Natural killer cell (primary cell): ENCODE data around the gene FOCAD. TPM values are rescaled to one million over a fixed set of nuclear protein-coding genes. Genes with fewer than 3 reads are reported as not detected.

Experiments used
- ATAC-seq, 3 donors: fragments of 150-1000 bp in 2 of 3; fragments of 200-7000 bp in 1 of 3; cut with Tn5 transposase; 1 replicate in 1 of 3; 2 replicates in 2 of 3; pipeline ENCODE4 v1.10.0; 2021; ENCODE audit warnings: mild to moderate bottlenecking in 2 of 3, moderate library complexity in 2 of 3
- DNase-seq, 2 donors: peaks; one replicate each; pipeline versions ENCODE4 v3.0.0 to v3.0.0-alpha.2; 2013 to 2021; ENCODE audit warnings: mixed read lengths in 1 of 2
- H3K27ac ChIP-seq: one replicate; pipeline ENCODE4 v1.5.1; 2013; ENCODE audit warnings: mild to moderate bottlenecking, low read length
- H3K27me3 ChIP-seq: one replicate; pipeline ENCODE4 v1.6.1; 2013; ENCODE audit warnings: low read length; ENCODE audit not compliant: control insufficient read depth, insufficient read depth
- H3K36me3 ChIP-seq: one replicate; pipeline ENCODE4 v1.6.1; 2013; ENCODE audit warnings: low read length; ENCODE audit not compliant: control insufficient read depth, insufficient read depth
- H3K4me1 ChIP-seq: one replicate; pipeline ENCODE4 v1.6.1; 2013; ENCODE audit warnings: low read length; ENCODE audit not compliant: control insufficient read depth, insufficient read depth
- H3K4me3 ChIP-seq: one replicate; pipeline ENCODE4 v1.5.1; 2013; ENCODE audit warnings: low read length
- H3K9me3 ChIP-seq: one replicate; pipeline ENCODE4 v1.6.1; 2013; ENCODE audit warnings: low read length; ENCODE audit not compliant: control insufficient read depth, insufficient read depth
- H3K27ac Mint-ChIP-seq, 2 donors: one replicate each; pipeline ENCODE4 v1.8.0; 2022; ENCODE audit warnings: mild to moderate bottlenecking in 2 of 2, mixed read lengths in 2 of 2, moderate library complexity in 1 of 2
- H3K27me3 Mint-ChIP-seq, 2 donors: one replicate each; pipeline ENCODE4 v1.8.0; 2022; ENCODE audit warnings: low read depth in 2 of 2, mixed read lengths in 2 of 2
- H3K36me3 Mint-ChIP-seq: one replicate; pipeline ENCODE4 v1.8.0; 2022; ENCODE audit warnings: mixed read lengths
- H3K4me1 Mint-ChIP-seq, 2 donors: one replicate each; pipeline ENCODE4 v1.8.0; 2022; ENCODE audit warnings: mixed read lengths in 2 of 2
- H3K4me3 Mint-ChIP-seq: one replicate; pipeline ENCODE4 v1.8.0; 2022; ENCODE audit warnings: mild to moderate bottlenecking, moderate library complexity, mixed read lengths
- H3K9me3 Mint-ChIP-seq, 2 donors: one replicate each; pipeline ENCODE4 v1.8.0; 2022; ENCODE audit warnings: mixed read lengths in 2 of 2
- WGBS: methylation state at CpG from one replicate; pipeline ENCODE4 v1.1.7; 2013; ENCODE audit warnings: missing lambda C conversion rate; ENCODE audit not compliant: insufficient coverage; 5-methylcytosine and 5-hydroxymethylcytosine counted together
- intact Hi-C: fragments of 100-400 bp; cut with micrococcal nuclease; formaldehyde crosslinking; loops from one replicate; pipeline ENCODE4 v1.14.2; 2022
- total RNA-seq, 4 donors: library from RNA; stranded (reverse); fragments of 120-200 nt in 1 of 4; gene quantifications; one replicate each; pipeline versions ENCODE4 v1.2.3 to v1.2.4, GENCODE V29; 2013 to 2022
- TF ChIP-seq, protein P1 (sequence below): fragments of 200-600 bp; IDR thresholded peaks from one replicate; pipeline ENCODE4 v1.8.0; 2022; ENCODE audit warnings: antibody characterized with exemption

The FOCAD gene
- total RNA-seq, 3 donors from 2014 or later (not counting 1 experiment from before 2014, with no cell fraction given): 15.1 to 27.6 (median 18.8) TPM

DNA sequence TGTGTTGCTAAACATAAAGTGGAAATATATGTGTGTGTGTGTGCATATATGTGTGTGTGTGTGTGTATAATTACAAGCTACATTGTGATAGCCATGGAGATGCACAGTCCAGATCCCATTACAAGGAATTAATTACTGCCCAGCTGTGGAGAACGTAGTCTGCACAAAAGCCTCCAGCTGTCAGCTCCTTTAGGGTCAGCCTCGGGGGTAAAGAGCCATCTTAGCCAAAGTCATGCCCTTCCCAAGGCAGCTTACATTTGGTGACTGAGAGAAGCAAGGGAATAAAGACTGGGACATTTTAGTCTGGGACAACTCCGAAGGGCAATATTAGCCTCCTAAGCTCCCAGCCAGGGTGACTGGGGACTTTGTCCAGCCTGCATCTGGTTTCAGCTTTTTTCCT lies 21.9 kb upstream of the FOCAD start:
- WGBS: 93% methylated on average over 3 of the region's 3 CpGs
- Histone ChIP-seq H3K4me1 (peaks cover 8% of the 10 kb centered on the region), H3K4me3 (no peak overlapping the region), H3K27me3 (no peaks in the 10 kb centered on the region), H3K27ac (no peak overlapping the region), H3K9me3 (no peaks in the 10 kb centered on the region), H3K36me3 (no peaks in the 10 kb centered on the region)
- no peaks in the 10 kb centered on the region for H3K36me3 Mint-ChIP-seq
- intact Hi-C loops: no loop called here
- TF ChIP-seq, protein P1, sequence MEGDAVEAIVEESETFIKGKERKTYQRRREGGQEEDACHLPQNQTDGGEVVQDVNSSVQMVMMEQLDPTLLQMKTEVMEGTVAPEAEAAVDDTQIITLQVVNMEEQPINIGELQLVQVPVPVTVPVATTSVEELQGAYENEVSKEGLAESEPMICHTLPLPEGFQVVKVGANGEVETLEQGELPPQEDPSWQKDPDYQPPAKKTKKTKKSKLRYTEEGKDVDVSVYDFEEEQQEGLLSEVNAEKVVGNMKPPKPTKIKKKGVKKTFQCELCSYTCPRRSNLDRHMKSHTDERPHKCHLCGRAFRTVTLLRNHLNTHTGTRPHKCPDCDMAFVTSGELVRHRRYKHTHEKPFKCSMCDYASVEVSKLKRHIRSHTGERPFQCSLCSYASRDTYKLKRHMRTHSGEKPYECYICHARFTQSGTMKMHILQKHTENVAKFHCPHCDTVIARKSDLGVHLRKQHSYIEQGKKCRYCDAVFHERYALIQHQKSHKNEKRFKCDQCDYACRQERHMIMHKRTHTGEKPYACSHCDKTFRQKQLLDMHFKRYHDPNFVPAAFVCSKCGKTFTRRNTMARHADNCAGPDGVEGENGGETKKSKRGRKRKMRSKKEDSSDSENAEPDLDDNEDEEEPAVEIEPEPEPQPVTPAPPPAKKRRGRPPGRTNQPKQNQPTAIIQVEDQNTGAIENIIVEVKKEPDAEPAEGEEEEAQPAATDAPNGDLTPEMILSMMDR: no peak
- H3K9me3 Mint-ChIP-seq: no peaks in the 10 kb centered on the region
- peaks cover 11% of the 10 kb centered on the region in 2 donors for H3K27me3 Mint-ChIP-seq
- no peak for ATAC-seq
- no peak overlapping the region for H3K27ac Mint-ChIP-seq
- H3K4me3 Mint-ChIP-seq: no peak overlapping the region
- no peak for DNase-seq
- H3K4me1 Mint-ChIP-seq: no peaks in the 10 kb centered on the region

DNA sequence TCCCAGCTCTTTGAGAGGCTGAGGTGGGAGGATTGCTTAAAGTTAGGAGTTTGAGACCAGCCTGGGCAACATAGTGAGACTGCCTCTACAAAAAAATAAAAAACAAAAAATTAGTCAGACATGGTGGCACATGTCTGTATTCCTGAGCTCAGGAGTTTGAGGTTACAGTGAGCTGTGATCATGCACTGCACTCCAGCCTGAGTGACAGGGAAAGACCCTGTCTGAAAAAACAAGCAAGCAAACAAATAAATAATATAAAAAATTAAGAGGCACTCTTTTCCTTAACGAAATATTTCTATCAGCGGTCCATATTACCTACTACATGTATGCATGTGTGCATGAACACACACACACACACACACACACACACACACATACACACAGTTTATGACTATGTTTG lies 20.9 kb upstream of the FOCAD start:
- TF ChIP-seq, protein P1: no peak
- H3K27ac Mint-ChIP-seq: no peak overlapping the region

DNA sequence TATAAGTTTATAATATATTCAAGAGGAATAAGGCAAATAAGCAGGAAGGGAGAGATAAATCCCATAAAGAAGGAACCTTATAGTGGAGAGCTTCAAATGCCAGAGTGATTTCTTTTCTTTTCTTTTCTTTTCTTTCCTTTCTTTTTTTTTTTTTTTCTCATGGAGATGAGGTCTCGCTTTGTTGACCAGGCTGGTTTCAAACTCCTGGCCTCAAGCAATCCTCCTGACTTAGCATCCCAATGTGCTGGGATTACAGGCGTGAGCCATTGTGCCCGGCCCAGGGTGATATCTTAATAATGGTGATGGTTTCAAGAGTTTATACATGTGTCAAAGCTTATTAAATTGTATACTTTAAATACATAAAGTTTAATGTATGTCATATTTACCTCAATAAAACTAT lies 19.6 kb upstream of the FOCAD start:
- ATAC-seq (no peak), DNase-seq (no peak)
- Histone ChIP-seq H3K36me3 (no peaks in the 10 kb centered on the region), H3K9me3 (no peaks in the 10 kb centered on the region), H3K27me3 (no peaks in the 10 kb centered on the region), H3K4me1 (no peaks in the 10 kb centered on the region), H3K27ac (no peak overlapping the region), H3K4me3 (no peak overlapping the region)
- Mint-ChIP-seq H3K27ac (no peak overlapping the region), H3K4me1 (no peaks in the 10 kb centered on the region), H3K36me3 (no peaks in the 10 kb centered on the region), H3K9me3 (no peaks in the 10 kb centered on the region), H3K4me3 (no peak overlapping the region), H3K27me3 (peaks cover 11 to 13% of the 10 kb centered on the region in 2 donors)
- 72% methylated on average over 3 of the region's 3 CpGs for WGBS
- TF ChIP-seq, protein P1: no peak
- intact Hi-C loops: no loop called here

More for the DNA sequence above, 20.9 kb upstream of the FOCAD start:
- H3K4me1 Mint-ChIP-seq: no peaks in the 10 kb centered on the region
- ATAC-seq (no peak), DNase-seq (no peak)
- no peaks in the 10 kb centered on the region for H3K27me3 ChIP-seq
- WGBS: 100% methylated on average over 2 of the region's 2 CpGs
- H3K4me1 ChIP-seq: peaks cover 8% of the 10 kb centered on the region
- no peaks in the 10 kb centered on the region for H3K36me3 Mint-ChIP-seq
- no peak overlapping the region for H3K4me3 ChIP-seq
- no peaks in the 10 kb centered on the region for H3K9me3 ChIP-seq
- H3K27ac ChIP-seq: no peak overlapping the region
- H3K36me3 ChIP-seq: no peaks in the 10 kb centered on the region
- H3K4me3 Mint-ChIP-seq: no peak overlapping the region
- intact Hi-C loops: no loop called here
- H3K9me3 Mint-ChIP-seq: no peaks in the 10 kb centered on the region
- H3K27me3 Mint-ChIP-seq: peaks cover 11% of the 10 kb centered on the region in 2 donors

DNA sequence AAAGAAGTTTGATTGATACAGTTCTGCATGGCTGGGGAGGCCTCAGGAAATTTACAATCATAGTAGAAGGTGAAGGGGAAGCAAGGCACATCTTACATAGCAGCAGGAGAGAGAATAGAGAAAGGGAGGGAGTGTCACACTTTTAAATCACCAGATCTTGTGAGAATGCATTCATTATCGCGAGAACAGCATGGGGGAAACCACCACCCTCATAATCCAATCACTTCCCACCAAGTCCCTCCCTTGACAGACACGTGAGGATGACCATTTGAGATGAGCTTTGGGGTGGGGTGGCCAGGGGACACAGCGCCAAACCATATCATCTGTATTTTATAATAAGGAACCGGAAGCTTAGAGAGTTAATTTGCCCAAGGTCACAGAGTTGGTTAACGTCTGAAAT lies 13.7 kb upstream of the FOCAD start:
- H3K4me1 ChIP-seq: no peaks in the 10 kb centered on the region
- no peak overlapping the region for H3K4me3 Mint-ChIP-seq
- TF ChIP-seq, protein P1: no peak
- no peaks in the 10 kb centered on the region for H3K36me3 ChIP-seq
- H3K27ac Mint-ChIP-seq: no peak overlapping the region
- DNase-seq (no peak), ATAC-seq (no peak)
- H3K27me3 ChIP-seq: no peaks in the 10 kb centered on the region
- intact Hi-C loops: no loop called here
- H3K9me3 ChIP-seq: no peaks in the 10 kb centered on the region
- H3K4me1 Mint-ChIP-seq: no peaks in the 10 kb centered on the region
- no peak overlapping the region for H3K27ac ChIP-seq
- no peaks in the 10 kb centered on the region for H3K36me3 Mint-ChIP-seq
- H3K27me3 Mint-ChIP-seq: peaks cover 10 to 21% of the 10 kb centered on the region in 2 donors
- H3K9me3 Mint-ChIP-seq: no peaks in the 10 kb centered on the region
- whole genome bisulfite sequencing: 100% methylated on average over 2 of the region's 6 CpGs
- no peak overlapping the region for H3K4me3 ChIP-seq
